Measurements from ENCODE around the gene RFT1. TPM values are rescaled to one million over a fixed set of nuclear protein-coding genes. Genes with fewer than 3 reads are reported as not detected.

Gene RFT1
- total and polyA plus RNA-seq, 2 donors (not counting 3 experiments of a cell fraction or from before 2014, with no cell fraction given), result 29.8 to 39.9 TPM

DNA sequence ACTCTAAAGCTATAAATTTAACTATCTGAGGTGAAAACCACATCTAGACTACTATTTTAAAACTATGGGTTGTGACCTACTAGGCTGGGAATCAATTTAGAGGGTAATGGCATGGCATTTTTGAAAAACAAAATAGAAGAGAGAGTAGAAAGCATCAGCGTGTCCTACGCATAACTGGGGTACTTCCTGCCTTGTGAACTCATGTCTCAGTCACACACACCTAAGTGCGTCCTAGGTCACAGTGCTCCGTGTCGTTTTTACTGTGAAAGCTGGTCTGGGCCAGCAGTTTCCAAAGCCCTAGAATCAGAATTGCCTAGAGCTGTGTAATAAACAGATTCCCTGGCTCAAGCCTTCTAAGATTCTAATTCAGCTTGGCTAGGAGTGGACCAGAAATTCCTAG lies 32.3 kb downstream of the RFT1 start:
- H3K9me1 ChIP-seq (replicated peaks; ENCODE audit: control insufficient read depth, extremely low read depth, insufficient read depth, low read length), result no peaks in the 10 kb centered on the region
- FAIRE-seq (no peak), DNase-seq (ENCODE audit: low read depth, low spot score) (no peak)
- H4K20me1 ChIP-seq (replicated peaks; ENCODE audit: control insufficient read depth, extremely low read depth, insufficient read depth, low read length), result no peaks in the 10 kb centered on the region
- intact Hi-C loops (cut with micrococcal nuclease), result no loop called here
- H2AFZ ChIP-seq (ENCODE audit: low read depth, low read length), result no peak overlapping the region
- TF ChIP-seq POLR2AphosphoS5 (IDR thresholded peaks at IDR 0.05; ENCODE audit: insufficient read depth, low read depth, low read length) (no peak), FOS (IDR thresholded peaks at IDR 0.05; ENCODE audit: borderline replicate concordance, insufficient read depth, low read length) (no peak), JUN (IDR thresholded peaks at IDR 0.05; ENCODE audit: borderline replicate concordance, insufficient read depth, insufficient read length, low read depth) (no peak), POLR2A (IDR thresholded peaks at IDR 0.05; ENCODE audit: low read depth, low read length) (no peak), MAX (IDR thresholded peaks at IDR 0.05; ENCODE audit: insufficient read depth, insufficient read length) (no peak), MYC (IDR thresholded peaks at IDR 0.05; ENCODE audit: low read depth, low read length) (no peak), EZH2 (IDR thresholded peaks at IDR 0.05; ENCODE audit: borderline replicate concordance, low read depth, low read length, severe bottlenecking) (no peak), GATA2 (IDR thresholded peaks at IDR 0.05; ENCODE audit: insufficient read depth, insufficient read length, low read depth, low read length) (no peak)
- TF ChIP-seq, protein P1, sequence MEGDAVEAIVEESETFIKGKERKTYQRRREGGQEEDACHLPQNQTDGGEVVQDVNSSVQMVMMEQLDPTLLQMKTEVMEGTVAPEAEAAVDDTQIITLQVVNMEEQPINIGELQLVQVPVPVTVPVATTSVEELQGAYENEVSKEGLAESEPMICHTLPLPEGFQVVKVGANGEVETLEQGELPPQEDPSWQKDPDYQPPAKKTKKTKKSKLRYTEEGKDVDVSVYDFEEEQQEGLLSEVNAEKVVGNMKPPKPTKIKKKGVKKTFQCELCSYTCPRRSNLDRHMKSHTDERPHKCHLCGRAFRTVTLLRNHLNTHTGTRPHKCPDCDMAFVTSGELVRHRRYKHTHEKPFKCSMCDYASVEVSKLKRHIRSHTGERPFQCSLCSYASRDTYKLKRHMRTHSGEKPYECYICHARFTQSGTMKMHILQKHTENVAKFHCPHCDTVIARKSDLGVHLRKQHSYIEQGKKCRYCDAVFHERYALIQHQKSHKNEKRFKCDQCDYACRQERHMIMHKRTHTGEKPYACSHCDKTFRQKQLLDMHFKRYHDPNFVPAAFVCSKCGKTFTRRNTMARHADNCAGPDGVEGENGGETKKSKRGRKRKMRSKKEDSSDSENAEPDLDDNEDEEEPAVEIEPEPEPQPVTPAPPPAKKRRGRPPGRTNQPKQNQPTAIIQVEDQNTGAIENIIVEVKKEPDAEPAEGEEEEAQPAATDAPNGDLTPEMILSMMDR (IDR thresholded peaks at IDR 0.05; ENCODE audit: extremely low read depth in 1 of 2, insufficient read depth in 1 of 2, low read depth in 1 of 2, low read length in 2 of 2), result no peak
- H3K4me1 ChIP-seq (ENCODE audit: control insufficient read depth, extremely low read depth, insufficient read depth, low read length), result no peaks in the 10 kb centered on the region
- no peak overlapping the region for H3K27ac ChIP-seq (ENCODE audit: insufficient read depth, low read depth, low read length)
- BruUV-seq (replicated peaks), result no TSS peak
- H3K4me2 ChIP-seq (ENCODE audit: insufficient read depth, low read length), result no peak overlapping the region
- no peak overlapping the region for H3K9ac ChIP-seq (replicated peaks; ENCODE audit: extremely low read depth, insufficient read depth, low read length)
- no peaks in the 10 kb centered on the region for H3K9me3 ChIP-seq (replicated peaks; ENCODE audit: control insufficient read depth, insufficient read depth, low read length)
- H3K4me3 ChIP-seq (replicated peaks in 1 of 3; ENCODE audit: insufficient read depth in 1 of 3, low read depth in 1 of 3, low read length in 3 of 3), result no peak overlapping the region
- H3K27me3 ChIP-seq (ENCODE audit: control insufficient read depth in 2 of 2, insufficient read depth in 2 of 2, low read length in 2 of 2), result no peaks in the 10 kb centered on the region
- dilution Hi-C loops (cut with MboI; ENCODE audit: extremely low pct_ligation_motif_present, low sequenced_read_pairs), result no loop called here
- H3K36me3 ChIP-seq (ENCODE audit: control insufficient read depth in 2 of 2, extremely low read depth in 1 of 2, insufficient read depth in 2 of 2, low read length in 2 of 2), result peaks cover 11 to 16% of the 10 kb centered on the region in 2 experiments
- ChIA-PET CTCF (interaction anchor here (0.9 to 2.0 kb wide), 3 partner anchors 11 to 16 kb away, joined by 3 to 4 read pairs (median 3); no protein-coding TSS in a partner anchor), POLR2A (no interaction called here)
- no peaks in the 10 kb centered on the region for H3K79me2 ChIP-seq (ENCODE audit: control insufficient read depth, insufficient read depth, low read length)
